Activated CD8-positive, alpha-beta T cell treated with anti-CD3 and anti-CD28 coated beads for 36 hours (primary cell): ENCODE data around the gene TXLNA. TPM values are rescaled to one million over a fixed set of nuclear protein-coding genes. Genes with fewer than 3 reads are reported as not detected.

Source experiments
- ATAC-seq: fragments of 200-7000 bp; cut with Tn5 transposase; one replicate; pipeline ENCODE4 v1.10.0; 2021; ENCODE audit warnings: mild to moderate bottlenecking, moderate library complexity
- CTCF ChIA-PET: fragments of 350-600 bp; sonication (Branson Sonifier 250); formaldehyde crosslinking; loops from one replicate; lab custom pipeline; 2021; ENCODE audit warnings: antibody characterized with exemption; lab: Charles Lee
- POLR2A ChIA-PET: fragments of 350-600 bp; sonication (Branson Sonifier 250); formaldehyde crosslinking; loops from one replicate; lab custom pipeline; 2021; ENCODE audit warnings: antibody characterized with exemption; lab: Charles Lee
- DNase-seq: peaks from one replicate; pipeline ENCODE4 v3.0.0-alpha.2; 2020
- H3K27ac Mint-ChIP-seq: one replicate; pipeline ENCODE4 v1.8.0; 2021; ENCODE audit warnings: mild to moderate bottlenecking, mixed read lengths
- H3K27me3 Mint-ChIP-seq: one replicate; pipeline ENCODE4 v1.8.0; 2021; ENCODE audit warnings: mixed read lengths
- H3K36me3 Mint-ChIP-seq: one replicate; pipeline ENCODE4 v1.8.0; 2021; ENCODE audit warnings: low read depth, mixed read lengths
- H3K4me1 Mint-ChIP-seq: one replicate; pipeline ENCODE4 v1.8.0; 2021; ENCODE audit warnings: low read depth, mixed read lengths
- H3K4me3 Mint-ChIP-seq: one replicate; pipeline ENCODE4 v1.8.0; 2021; ENCODE audit warnings: mild to moderate bottlenecking, moderate library complexity, mixed read lengths
- H3K9me3 Mint-ChIP-seq: one replicate; pipeline ENCODE4 v1.8.0; 2021; ENCODE audit warnings: mixed read lengths
- intact Hi-C: fragments of 100-400 bp; cut with micrococcal nuclease; formaldehyde crosslinking; loops from one replicate; pipeline ENCODE4 v1.10.0; 2022
- total RNA-seq, 2 experiments: library from RNA; stranded (reverse); gene quantifications; one replicate each; pipeline ENCODE4 v1.2.3, GENCODE V29; 2021
- TF ChIP-seq, protein P1 (sequence below): fragments of 200-600 bp; IDR thresholded peaks from one replicate; pipeline ENCODE4 v1.8.0; 2022; ENCODE audit warnings: antibody characterized with exemption, mild to moderate bottlenecking

The TXLNA gene
- total RNA-seq, 2 experiments from 2014 or later, result 71.5 to 73.3 TPM

DNA sequence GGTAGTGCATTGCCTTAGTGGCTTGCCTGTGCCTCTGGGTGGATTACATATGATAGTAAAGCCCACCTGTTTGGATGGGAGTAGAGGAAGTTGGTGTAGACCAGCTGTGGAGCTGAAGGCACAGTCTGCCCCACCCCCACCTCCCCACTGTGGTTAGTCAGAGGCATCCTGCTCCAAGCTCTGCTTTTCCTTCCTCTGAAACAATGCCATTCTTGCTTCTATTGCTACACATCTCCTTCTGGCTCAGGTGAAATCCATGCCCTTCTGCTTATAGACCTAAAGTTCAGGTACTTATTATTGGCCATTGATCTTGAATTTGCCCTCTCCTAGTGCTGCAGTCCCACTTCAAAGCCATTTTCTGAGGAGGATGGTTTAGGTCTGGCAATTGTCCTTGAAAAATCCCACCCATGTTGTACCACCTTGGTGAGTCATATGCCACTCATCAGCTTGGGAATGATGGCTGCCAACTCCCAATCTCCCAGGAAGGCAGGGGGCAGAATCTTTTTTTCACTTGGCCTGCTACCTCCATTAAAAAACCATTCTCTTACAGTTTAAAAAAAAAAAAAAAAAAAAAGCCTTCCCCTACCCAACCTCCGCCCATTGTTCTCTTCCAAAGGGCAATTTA is 6.7 kb upstream of the TXLNA start:
- Mint-ChIP-seq H3K4me1 (peaks cover 9% of the 10 kb centered on the region), H3K9me3 (no peaks in the 10 kb centered on the region), H3K27ac (peak overlapping the region; percentile 36), H3K36me3 (peaks cover 43% of the 10 kb centered on the region), H3K4me3 (no peak overlapping the region), H3K27me3 (no peaks in the 10 kb centered on the region)
- ChIA-PET POLR2A (interaction anchor here (0.6 to 1.3 kb wide), 2 partner anchors 12 to 60 kb away, joined by 4 to 7 read pairs; no protein-coding TSS in a partner anchor), CTCF (interaction anchor here (0.8 to 1.3 kb wide), 2 partner anchors 43 to 58 kb away, joined by 3 read pairs; no protein-coding TSS in a partner anchor)
- ATAC-seq, result no peak
- TF ChIP-seq, protein P1, sequence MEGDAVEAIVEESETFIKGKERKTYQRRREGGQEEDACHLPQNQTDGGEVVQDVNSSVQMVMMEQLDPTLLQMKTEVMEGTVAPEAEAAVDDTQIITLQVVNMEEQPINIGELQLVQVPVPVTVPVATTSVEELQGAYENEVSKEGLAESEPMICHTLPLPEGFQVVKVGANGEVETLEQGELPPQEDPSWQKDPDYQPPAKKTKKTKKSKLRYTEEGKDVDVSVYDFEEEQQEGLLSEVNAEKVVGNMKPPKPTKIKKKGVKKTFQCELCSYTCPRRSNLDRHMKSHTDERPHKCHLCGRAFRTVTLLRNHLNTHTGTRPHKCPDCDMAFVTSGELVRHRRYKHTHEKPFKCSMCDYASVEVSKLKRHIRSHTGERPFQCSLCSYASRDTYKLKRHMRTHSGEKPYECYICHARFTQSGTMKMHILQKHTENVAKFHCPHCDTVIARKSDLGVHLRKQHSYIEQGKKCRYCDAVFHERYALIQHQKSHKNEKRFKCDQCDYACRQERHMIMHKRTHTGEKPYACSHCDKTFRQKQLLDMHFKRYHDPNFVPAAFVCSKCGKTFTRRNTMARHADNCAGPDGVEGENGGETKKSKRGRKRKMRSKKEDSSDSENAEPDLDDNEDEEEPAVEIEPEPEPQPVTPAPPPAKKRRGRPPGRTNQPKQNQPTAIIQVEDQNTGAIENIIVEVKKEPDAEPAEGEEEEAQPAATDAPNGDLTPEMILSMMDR, result no peak
- intact Hi-C loops, result no loop called here
- DNase-seq, result no peak

DNA sequence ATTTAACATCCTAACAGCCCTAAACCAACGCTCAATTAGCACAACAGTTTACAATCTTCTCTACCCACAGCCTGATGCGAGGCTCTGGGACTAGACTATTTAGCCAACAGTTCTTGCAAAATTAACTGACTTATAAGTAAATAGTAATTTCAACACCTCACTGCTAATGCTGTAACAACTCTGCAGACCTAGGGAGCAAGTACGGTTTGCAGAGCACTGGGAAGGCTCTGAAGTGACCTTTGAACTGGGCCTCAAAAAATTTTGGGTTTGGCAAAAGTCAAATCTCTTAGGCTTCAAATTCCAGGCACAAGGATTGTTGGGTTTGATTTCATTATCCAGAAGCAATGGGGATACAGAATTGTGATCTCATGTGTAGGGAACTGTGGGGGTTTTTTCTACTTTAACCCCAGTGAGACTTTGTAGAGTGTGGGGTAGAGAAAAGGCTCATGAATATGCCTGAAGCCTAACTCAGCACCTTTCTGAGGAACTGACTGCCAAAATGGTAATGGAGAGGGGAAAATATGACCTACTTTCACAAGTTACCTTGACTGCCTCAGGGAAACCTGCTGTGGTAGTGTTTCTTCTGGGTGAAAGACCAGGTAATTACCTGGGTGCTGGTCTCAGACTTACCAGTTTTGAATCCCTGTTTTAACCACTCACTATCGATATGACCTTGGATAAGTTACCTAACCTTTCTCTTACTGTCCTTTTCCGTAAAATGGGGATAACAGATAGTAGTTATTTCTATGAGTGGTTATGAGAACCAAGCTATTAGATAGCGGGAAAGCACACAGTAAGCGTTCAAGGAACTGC is 889 bp upstream of the TXLNA start:
- intact Hi-C loops, result no loop called here
- TF ChIP-seq, protein P1, result no peak
- no peak for ATAC-seq
- peaks cover 29% of the 10 kb centered on the region for H3K4me1 Mint-ChIP-seq
- H3K27me3 Mint-ChIP-seq, result no peaks in the 10 kb centered on the region
- H3K27ac Mint-ChIP-seq, result peak overlapping the region; percentile 98
- H3K9me3 Mint-ChIP-seq, result no peaks in the 10 kb centered on the region
- POLR2A ChIA-PET, result interaction anchor here (0.6 to 8.2 kb wide), 6 partner anchors 18 to 165 kb away, joined by 3 to 141 read pairs (median 3); partner anchors contain the start of genes CCDC28B, KHDRBS1 and KPNA6
- peak overlapping the region; percentile 97 for H3K4me3 Mint-ChIP-seq
- no peak for DNase-seq
- peaks cover 36% of the 10 kb centered on the region for H3K36me3 Mint-ChIP-seq
- CTCF ChIA-PET, result interaction anchor here (1.2 to 2.2 kb wide), 3 partner anchors 9 to 70 kb away, joined by 3 to 9 read pairs (median 8); partner anchors contain the start of gene KPNA6

DNA sequence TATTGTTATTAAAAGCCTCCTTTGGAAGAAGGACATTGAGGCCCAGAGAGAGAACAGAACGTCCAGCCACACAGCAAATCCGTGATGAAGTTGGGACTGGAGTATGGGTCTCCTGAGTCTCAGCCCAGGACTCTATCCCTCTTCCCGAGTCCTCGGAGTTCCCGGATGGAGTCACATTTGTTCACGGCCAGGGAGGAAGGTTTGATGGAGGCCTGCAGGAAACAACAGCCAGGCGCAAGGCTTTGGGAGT is 357 bp upstream of the TXLNA start:
- POLR2A ChIA-PET, result interaction anchor here (0.6 to 8.2 kb wide), 6 partner anchors 18 to 166 kb away, joined by 3 to 141 read pairs (median 3); partner anchors contain the start of genes CCDC28B, KHDRBS1 and KPNA6
- H3K4me3 Mint-ChIP-seq, result peak overlapping the region; percentile 97

DNA sequence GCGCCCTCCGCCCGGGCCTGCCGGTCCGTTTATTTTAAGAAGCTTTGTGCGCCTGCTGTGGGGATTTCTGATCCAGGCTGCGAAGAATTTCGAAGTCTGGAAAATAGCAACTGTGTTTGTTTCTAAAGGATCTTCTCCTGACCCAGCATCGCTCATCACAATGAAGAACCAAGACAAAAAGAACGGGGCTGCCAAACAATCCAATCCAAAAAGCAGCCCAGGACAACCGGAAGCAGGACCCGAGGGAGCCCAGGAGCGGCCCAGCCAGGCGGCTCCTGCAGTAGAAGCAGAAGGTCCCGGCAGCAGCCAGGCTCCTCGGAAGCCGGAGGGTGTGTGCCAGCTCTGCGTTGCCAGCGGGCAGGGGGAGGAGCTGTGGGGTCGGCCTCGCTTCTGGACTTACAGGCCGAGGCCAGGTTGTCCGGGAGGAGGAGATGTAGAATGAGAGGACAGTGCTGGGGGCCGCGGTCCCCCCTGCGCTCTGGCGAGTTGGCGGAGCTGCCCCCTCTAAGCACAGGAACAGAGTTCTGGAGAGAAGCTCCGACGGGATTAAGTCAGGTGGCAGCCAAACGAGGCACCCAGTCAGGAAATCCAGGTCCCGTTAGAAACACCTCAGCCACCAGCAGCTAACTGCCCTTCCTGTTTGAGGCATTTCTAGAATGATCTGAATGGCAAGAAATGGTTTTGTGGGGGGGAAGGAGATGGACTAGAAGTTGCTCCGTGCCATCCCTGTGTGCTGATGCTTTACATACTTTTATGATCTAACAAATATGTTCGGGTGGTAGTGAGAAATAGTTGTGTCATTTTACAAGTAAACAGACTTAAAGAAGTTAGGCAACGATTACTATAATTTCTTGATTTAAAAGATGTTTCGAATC is 948 bp downstream of the TXLNA start:
- H3K27me3 Mint-ChIP-seq, result no peaks in the 10 kb centered on the region
- ChIA-PET POLR2A (interaction anchor here (0.7 to 8.2 kb wide), 15 partner anchors 13 to 214 kb away, joined by 3 to 141 read pairs (median 4); partner anchors contain the start of genes BSDC1, CCDC28B, IQCC and KPNA6), CTCF (interaction anchor here (0.6 to 2.2 kb wide), 4 partner anchors 9 to 72 kb away, joined by 3 to 9 read pairs (median 6); partner anchors contain the start of gene KPNA6)
- H3K4me3 Mint-ChIP-seq, result peak overlapping the region; percentile 97
- peak; percentile 53 for DNase-seq
- ATAC-seq, result peak; percentile 25
- H3K9me3 Mint-ChIP-seq, result no peaks in the 10 kb centered on the region
- H3K27ac Mint-ChIP-seq, result peak overlapping the region; percentile 98
- intact Hi-C loops, result no loop called here
- TF ChIP-seq, protein P1, result no peak
- peaks cover 43% of the 10 kb centered on the region for H3K36me3 Mint-ChIP-seq
- peaks cover 43% of the 10 kb centered on the region for H3K4me1 Mint-ChIP-seq

More for the DNA sequence above, 357 bp upstream of the TXLNA start:
- intact Hi-C loops, result no loop called here
- Mint-ChIP-seq H3K4me1 (peaks cover 33% of the 10 kb centered on the region), H3K36me3 (peaks cover 39% of the 10 kb centered on the region), H3K9me3 (no peaks in the 10 kb centered on the region), H3K27ac (peak overlapping the region; percentile 98), H3K27me3 (no peaks in the 10 kb centered on the region)
- TF ChIP-seq, protein P1, result no peak
- ATAC-seq (no peak), DNase-seq (no peak)
- CTCF ChIA-PET, result interaction anchor here (2.2 kb wide), 2 partner anchors 37 to 71 kb away, joined by 8 to 9 read pairs; partner anchors contain the start of gene KPNA6
